NCI-H1105 treated with DMSO at 0.1 percent for 48 hours (cell line): ENCODE data around the gene FHL3.

Source experiments
- DNase-seq: peaks from one replicate; lab custom pipeline; 2025; lab: John Stamatoyannopoulos, UW

Gene FHL3

GRCh38 chr1:38012363-38013226 lies 7.3 kb upstream of the FHL3 start, which contains the start of gene UTP11:
TSS of gene UTP11 (plus strand) at chr1:38012734. CDS start at chr1:38012803, 69 bp downstream.
- DNase-seq, result peak; percentile 99

DNA sequence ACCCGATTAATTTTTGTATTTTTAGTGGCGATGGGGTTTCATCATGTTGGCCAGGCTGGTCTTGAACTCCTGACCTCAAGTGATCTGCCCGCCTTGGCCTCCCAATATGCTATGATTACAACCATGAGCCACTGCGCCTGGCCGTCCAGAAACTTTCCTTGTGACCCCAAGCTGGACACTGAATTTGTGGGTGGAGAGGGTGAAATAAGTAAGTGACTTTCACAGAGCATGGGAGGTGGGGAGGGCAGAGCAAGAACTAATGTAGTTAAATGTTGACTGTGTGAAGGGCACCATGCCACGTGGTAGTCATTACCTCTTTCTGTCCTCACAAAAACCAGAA lies 4.5 kb upstream of the FHL3 start:
- no peak for DNase-seq

GRCh38 chr1:38009088-38009840 lies 4.0 kb upstream of the FHL3 start:
- no peak for DNase-seq

DNA sequence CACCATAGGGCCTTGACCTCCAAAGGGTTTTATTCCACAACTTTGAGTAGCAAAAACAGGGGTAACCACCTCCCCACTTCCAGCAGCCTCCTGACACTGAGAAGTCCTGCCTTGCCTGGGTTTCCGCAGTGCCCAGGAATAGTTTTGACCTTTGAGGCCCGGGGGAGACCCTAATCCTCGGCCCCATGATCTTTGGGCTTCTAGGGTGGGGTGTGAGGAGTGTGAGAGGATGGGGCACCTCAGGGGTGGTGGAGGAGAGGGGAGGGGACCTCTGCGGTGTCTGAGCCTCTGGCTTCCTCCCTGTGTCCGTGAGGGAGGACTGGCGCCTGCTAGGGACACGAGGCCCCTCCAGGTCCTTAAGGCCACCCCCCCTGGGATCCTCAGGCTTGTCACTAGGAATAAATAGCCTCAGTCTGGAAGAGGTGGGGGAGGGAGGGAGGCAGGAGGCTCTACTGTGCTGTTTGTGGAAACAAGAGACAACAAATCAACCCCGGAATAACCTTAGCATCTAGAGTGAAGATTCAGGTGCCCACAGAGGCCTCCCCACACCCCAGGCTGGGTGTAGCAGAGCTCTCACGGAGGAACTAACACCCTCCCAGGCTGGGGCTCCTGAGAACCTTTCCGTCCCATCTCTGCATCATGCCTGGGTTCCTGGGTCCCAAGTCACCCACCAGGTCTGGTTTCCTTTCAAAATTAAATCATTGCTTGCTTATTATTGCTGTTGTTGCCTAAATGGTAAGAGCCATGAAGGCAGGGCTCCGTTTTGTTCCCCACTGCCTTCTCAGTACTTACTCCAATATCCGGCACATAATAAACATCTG lies 904 bp upstream of the FHL3 start:
- DNase-seq, result no peak

- DNase-seq, result no peak
These were observed 818 bp downstream of the FHL3 start for GRCh38 chr1:38004284-38005108.

GRCh38 chr1:38003261-38004250 lies 1.8 kb downstream of the FHL3 start:
- DNase-seq, result no peak

DNA sequence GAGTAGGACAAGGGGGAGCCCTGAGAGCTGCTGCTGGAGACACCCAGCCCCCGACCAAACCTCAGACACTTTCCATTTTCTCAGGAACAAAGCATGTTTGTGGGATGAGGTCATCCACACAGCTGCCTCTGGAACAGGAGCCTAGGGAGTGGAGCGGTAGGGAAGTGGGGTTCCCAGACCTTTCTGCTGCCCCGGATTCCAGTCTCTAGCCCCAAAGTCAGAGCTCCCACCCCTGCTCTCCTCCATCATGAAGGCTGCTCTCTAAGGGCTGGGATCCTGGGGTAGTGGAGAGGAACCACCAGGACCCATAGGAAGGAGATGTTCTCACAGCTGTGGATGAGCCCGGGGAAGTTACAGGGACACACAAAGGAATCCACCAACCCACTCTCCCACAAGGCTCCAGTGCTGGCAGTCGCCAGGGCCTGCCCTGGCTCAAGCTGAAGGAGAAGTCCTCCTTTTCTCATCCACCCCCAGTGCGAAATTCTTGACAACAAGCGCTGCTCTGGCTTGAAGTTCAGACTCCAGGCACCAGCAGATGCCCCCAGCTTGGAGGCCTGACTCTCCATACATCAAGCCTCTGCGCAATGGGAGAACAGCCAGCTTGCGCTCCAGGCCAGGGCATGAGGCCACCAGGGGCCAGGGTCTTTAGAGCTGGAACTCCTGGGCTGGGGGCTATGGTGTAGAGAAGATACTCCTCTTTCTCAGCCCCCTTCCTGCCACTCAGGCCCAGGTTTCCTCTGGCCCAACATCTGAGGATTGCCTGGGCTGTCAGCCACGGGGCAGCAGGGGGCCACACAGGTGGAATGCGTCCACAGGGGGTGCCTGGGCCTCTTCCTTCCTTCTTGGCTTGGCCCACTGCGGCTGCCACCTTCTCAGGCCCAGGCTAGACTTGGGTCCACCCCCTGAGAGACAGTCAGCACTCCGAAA lies 4.5 kb downstream of the FHL3 start:
- DNase-seq, result no peak

GRCh38 chr1:38000233-38000528 lies 5.1 kb downstream of the FHL3 start:
- DNase-seq, result no peak

GRCh38 chr1:37999430-38000232 lies 5.7 kb downstream of the FHL3 start:
- DNase-seq, result no peak

GRCh38 chr1:37998913-37999429 lies 6.3 kb downstream of the FHL3 start:
- DNase-seq, result no peak

GRCh38 chr1:37998089-37998808 lies 7.1 kb downstream of the FHL3 start:
- DNase-seq, result no peak

GRCh38 chr1:37997256-37998088 lies 7.8 kb downstream of the FHL3 start:
- DNase-seq, result no peak

DNA sequence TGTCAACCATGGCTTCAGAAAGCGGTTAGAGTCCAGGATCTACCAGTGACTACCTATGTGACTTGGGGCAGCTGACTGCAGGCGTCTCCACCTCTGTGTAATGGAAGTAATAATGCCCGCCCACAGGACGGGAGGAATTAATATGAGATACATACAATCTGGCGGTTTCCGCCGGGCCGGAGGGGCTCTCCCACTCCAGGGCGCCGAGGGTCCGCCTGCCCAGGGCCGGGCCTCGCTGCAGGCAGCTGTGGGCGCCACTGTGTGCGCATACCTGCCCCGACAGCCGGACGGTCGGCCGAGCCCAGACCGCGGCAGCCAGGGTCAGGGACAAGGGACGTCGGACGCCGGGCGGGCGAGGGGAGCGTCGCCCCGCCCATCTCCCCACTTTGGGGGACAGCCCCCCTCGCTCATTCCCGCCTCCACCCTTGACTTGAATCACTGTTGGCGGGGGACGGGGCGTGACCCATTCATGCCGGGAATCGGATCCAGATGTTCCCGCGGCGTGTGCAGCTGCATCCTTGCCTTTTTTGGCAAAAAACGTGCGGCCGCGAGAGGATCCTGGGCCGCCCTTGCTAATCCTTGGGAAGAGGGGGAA lies 9.5 kb downstream of the FHL3 start:
- peak; percentile 68 for DNase-seq

DNA sequence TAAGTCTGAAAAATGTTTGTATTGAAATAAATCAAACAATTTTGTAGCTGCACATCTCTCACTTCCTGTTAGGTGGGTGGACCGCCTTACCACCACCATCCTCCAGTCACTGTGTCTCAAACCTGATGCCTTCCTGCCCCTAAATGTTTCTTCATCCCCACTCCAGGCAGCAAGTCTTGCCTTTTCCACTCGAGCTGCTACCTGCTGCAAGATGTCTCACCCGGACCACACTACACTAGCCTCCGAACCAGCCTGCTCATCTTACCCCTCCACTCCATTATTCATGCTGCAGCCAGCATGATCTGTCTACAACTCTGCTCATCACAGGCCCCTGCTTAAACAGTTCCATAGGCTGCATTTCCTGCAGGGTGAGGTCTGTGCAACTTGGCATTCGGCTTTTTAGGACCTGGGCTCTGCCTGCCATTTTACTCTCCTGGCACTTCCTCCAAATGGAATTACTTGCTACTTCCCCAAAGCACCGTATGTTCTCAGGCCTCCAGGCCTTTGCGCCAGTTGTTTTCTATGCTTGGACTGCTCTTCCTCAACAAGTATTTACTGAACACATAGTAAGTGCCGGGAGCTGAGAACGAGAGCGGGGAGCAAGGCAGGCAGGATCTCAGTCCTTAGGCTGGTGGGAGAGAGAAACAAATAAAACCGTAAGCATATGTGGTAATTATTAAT lies 10.3 kb downstream of the FHL3 start:
- DNase-seq, result no peak

- DNase-seq, result no peak
These were observed 15.9 kb downstream of the FHL3 start for GRCh38 chr1:37989361-37989930.
